ENCODE data around the gene CDK14.

The CDK14 gene

DNA sequence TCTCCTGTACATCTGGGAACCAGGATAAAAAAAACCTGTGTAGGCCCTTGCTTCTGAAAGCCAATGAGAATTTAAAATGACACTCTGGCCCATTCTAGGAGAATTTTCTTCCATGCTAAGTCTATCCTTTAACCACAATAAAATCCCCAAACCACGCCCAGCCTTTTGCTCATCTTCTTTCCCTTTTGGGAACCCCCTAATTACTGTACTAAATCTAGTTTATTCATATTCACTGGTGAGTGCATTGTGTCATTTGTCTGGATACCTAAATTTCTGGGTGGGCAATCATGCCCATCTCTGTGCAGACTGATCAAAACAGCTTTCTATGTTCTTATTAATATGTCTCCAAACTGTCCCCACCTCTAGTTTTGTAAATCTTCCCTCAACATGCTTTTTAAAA, 11.7 kb upstream of the CDK14 start:
- no peak for TF ChIP-seq CTCF (conservative IDR thresholded peaks at IDR 0.05)
- no peak overlapping the region for H3K27ac ChIP-seq

GRCh38 chr7:90586091-90586490, 10.0 kb upstream of the CDK14 start:
- no peak for TF ChIP-seq CTCF (conservative IDR thresholded peaks at IDR 0.05)

GRCh38 chr7:90587766-90588165, 8.4 kb upstream of the CDK14 start:
- no peak for TF ChIP-seq CTCF (conservative IDR thresholded peaks at IDR 0.05)
- no peak overlapping the region for H3K27ac ChIP-seq

More at GRCh38 chr7:90586091-90586490, 10.0 kb upstream of the CDK14 start:
- H3K27ac ChIP-seq, result no peak overlapping the region

DNA sequence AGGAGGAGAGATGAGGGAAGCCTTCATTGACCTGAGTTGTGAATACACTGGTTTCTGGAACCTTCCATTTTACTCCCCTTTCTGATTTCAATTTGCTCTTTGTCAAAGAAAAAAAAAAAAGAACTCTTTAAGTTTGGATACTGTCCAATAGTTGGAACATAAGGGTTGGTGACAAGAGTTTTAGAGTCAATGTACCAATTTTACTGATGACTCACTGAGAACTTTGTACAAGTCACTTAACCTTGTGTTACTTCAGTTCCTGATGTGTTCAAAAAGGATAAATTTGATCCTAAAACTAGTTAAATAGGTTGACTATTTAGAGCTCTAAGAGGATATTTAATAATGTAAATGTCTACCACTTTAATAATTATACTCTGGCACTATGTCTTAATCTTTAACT, 4.1 kb upstream of the CDK14 start:
- TF ChIP-seq CTCF (conservative IDR thresholded peaks at IDR 0.05), result no peak
- no peak overlapping the region for H3K27ac ChIP-seq

- peak overlapping the region; percentile 97 for H3K27ac ChIP-seq
- no peak for TF ChIP-seq CTCF (conservative IDR thresholded peaks at IDR 0.05)
Measured at GRCh38 chr7:90593205-90593604, 2.9 kb upstream of the CDK14 start.

DNA sequence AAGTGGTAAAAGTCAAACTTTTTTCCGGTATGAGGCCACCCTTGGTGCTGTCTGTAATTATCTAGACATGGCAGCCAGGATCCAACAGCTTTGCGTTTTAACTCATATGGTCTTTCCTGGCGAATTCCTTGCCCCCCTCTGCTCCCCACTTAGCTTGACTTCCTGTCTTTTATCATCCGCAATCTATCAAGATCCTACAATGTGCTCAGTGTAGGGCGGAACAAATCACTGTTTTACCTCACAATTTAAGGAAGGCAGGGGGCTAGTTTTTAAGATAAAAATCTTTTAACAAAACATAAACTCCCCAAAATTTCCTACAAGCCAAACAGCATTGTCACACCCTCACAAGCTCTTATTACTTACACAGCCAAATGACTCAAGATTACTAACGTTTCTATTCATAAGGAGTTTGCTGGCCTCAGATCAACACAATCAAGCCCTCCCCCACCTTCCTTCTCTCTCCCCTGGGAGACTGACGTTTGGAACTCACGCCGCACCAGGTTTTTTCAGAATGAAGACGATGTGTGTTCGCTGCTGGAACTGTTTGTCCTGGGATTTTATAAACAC, 1.3 kb upstream of the CDK14 start:
- TF ChIP-seq CTCF (conservative IDR thresholded peaks at IDR 0.05), result no peak
- peak overlapping the region; percentile 97 for H3K27ac ChIP-seq

DNA sequence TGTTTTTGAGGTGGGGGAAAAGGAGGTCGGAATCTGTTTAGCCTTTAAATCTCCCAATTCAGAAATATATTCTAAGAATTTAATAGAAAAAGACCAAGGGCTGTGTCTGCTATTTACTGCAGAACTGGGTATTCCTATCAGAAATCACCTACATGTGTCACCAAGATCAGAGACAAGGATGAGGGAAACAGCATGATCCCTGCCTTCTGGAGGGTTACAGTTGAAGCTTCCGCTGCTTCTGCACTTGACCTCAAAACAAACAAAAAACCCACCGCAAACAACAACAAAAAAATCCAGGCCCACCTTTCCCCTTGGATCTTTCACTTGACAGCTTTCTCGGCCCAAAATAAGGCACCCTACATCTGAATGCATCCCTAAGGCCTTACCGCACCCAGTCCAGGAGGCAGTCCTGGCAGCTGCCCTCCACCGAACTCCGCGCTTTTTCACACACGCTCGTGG, 750 bp upstream of the CDK14 start:
- peak overlapping the region; percentile 97 for H3K27ac ChIP-seq
- TF ChIP-seq CTCF (conservative IDR thresholded peaks at IDR 0.05), result no peak
